ENCODE measurements around the gene NR6A1. TPM values are rescaled to one million over a fixed set of nuclear protein-coding genes. Genes with fewer than 3 reads are reported as not detected.

The NR6A1 gene
- total and polyA plus RNA-seq, 2 of the 13 experiments (the other 11 are each of a cell fraction or from before 2014, with no cell fraction given) = 28.1 to 31.5 TPM

- in situ Hi-C loops (cut with HindIII; ENCODE audit: extremely low pct_ligation_motif_present, low pct_unique_long_range_greater_than_20kb) (no loop called here), intact Hi-C loops (cut with micrococcal nuclease; ENCODE audit: unreplicated experiment) (no loop called here)
- FAIRE-seq (no peak), ATAC-seq (no peak), DNase-seq (ENCODE audit: low spot score) (no peak)
- Histone ChIP-seq H3K4me3 (replicated peaks in 1 of 3; ENCODE audit: insufficient read depth in 1 of 3, low read depth in 2 of 3, low read length in 3 of 3) (no peak overlapping the region), H4K20me1 (ENCODE audit: insufficient read depth, low read length) (peaks cover 3% of the 10 kb centered on the region; the same call in 1 of the 2 replicates), H2AFZ (ENCODE audit: low read length) (no peak overlapping the region), H3K79me2 (ENCODE audit: insufficient read depth, low read length) (peaks cover 75% of the 10 kb centered on the region), H3K4me1 (ENCODE audit: insufficient read depth, low read length) (peaks cover 33% of the 10 kb centered on the region), H3K4me2 (ENCODE audit: low read depth, low read length) (no peak overlapping the region), H3K9me3 (ENCODE audit: low read length) (no peaks in the 10 kb centered on the region), H3K27ac (ENCODE audit: extremely low read length, insufficient read depth, low read length) (no peak overlapping the region), H3K9ac (ENCODE audit: insufficient read depth, low read depth, low read length) (no peak overlapping the region), H3K36me3 (replicated peaks in 1 of 2; ENCODE audit: control insufficient read depth in 1 of 2, insufficient read depth in 2 of 2, low read length in 2 of 2) (no peaks in the 10 kb centered on the region; a peak in 1 of 5 replicates), H3K27me3 (ENCODE audit: control insufficient read depth in 1 of 2, insufficient read depth in 2 of 2, low read length in 2 of 2) (no peaks in the 10 kb centered on the region)
- POLR2A ChIA-PET = no interaction called here
- TF ChIP-seq TBX3 (IDR thresholded peaks at IDR 0.05; ENCODE audit: borderline replicate concordance) = 0 out of 2 replicates have a peak, but pooled peaks have one; percentile 14
- TF ChIP-seq KDM3A (CRISPR knock-in tag; IDR thresholded peaks at IDR 0.05; ENCODE audit: low read depth) = no peak
- TF ChIP-seq MLXIP (CRISPR knock-in tag; IDR thresholded peaks at IDR 0.05; ENCODE audit: borderline replicate concordance) = no peak
- CTCF ChIA-PET (ENCODE audit: low intra/inter-chr PET ratio, low total read pairs) = no interaction called here
- WGBS (ENCODE audit: low lambda C conversion rate) = 85% methylated on average over 2 of the region's 2 CpGs
- BruUV-seq (replicated peaks) = no TSS peak
Observed at GRCh38 chr9:124749781-124750180, 21.3 kb downstream of the NR6A1 start.

GRCh38 chr9:124749284-124749683 is 21.8 kb downstream of the NR6A1 start:
- Histone ChIP-seq H3K4me3 (replicated peaks in 1 of 3; ENCODE audit: insufficient read depth in 1 of 3, low read depth in 2 of 3, low read length in 3 of 3) (no peak overlapping the region), H3K9ac (ENCODE audit: insufficient read depth, low read depth, low read length) (no peak overlapping the region), H3K27ac (ENCODE audit: extremely low read length, insufficient read depth, low read length) (no peak overlapping the region), H3K4me1 (ENCODE audit: insufficient read depth, low read length) (peaks cover 28% of the 10 kb centered on the region), H2AFZ (ENCODE audit: low read length) (no peak overlapping the region), H4K20me1 (ENCODE audit: insufficient read depth, low read length) (peaks cover 3% of the 10 kb centered on the region; the same call in 1 of the 2 replicates), H3K36me3 (replicated peaks in 1 of 2; ENCODE audit: control insufficient read depth in 1 of 2, insufficient read depth in 2 of 2, low read length in 2 of 2) (no peaks in the 10 kb centered on the region; a peak in 1 of 5 replicates), H3K79me2 (ENCODE audit: insufficient read depth, low read length) (peaks cover 75% of the 10 kb centered on the region), H3K9me3 (ENCODE audit: low read length) (no peaks in the 10 kb centered on the region), H3K4me2 (ENCODE audit: low read depth, low read length) (no peak overlapping the region), H3K27me3 (ENCODE audit: control insufficient read depth in 1 of 2, insufficient read depth in 2 of 2, low read length in 2 of 2) (no peaks in the 10 kb centered on the region)
- ATAC-seq = no peak
- FAIRE-seq = no peak
- ChIA-PET CTCF (ENCODE audit: low intra/inter-chr PET ratio, low total read pairs) (no interaction called here), POLR2A (no interaction called here)
- TF ChIP-seq ZBTB3 (CRISPR knock-in tag; IDR thresholded peaks at IDR 0.05; ENCODE audit: borderline replicate concordance, low read depth) (no peak), FLYWCH1 (CRISPR knock-in tag; IDR thresholded peaks at IDR 0.05) (no peak), CHD4 (IDR thresholded peaks at IDR 0.05; ENCODE audit: borderline replicate concordance, low read length) (no peak), HNRNPL (IDR thresholded peaks at IDR 0.05; ENCODE audit: low read depth, low read length) (no peak), CTCF (CRISPR knock-in tag; IDR thresholded peaks at IDR 0.05) (no peak), GMEB2 (CRISPR knock-in tag; IDR thresholded peaks at IDR 0.05; ENCODE audit: low read depth) (no peak), ZNF546 (CRISPR knock-in tag; conservative IDR thresholded peaks at IDR 0.05) (no peak), ZNF207 (IDR thresholded peaks at IDR 0.05; ENCODE audit: borderline replicate concordance) (no peak)
- BruUV-seq (replicated peaks) = no TSS peak
- in situ Hi-C loops (cut with HindIII; ENCODE audit: extremely low pct_ligation_motif_present, low pct_unique_long_range_greater_than_20kb) (no loop called here), intact Hi-C loops (cut with micrococcal nuclease; ENCODE audit: unreplicated experiment) (no loop called here)
- WGBS (ENCODE audit: low lambda C conversion rate) = 93% methylated on average over 3 of the region's 3 CpGs
- DNase-seq (ENCODE audit: low spot score) = no peak
